HG03175 (cell line): ENCODE measurements around the gene SEMA6C.

Experiments used
- ATAC-seq: cut with Tn5 transposase; IDR thresholded peaks from one replicate; pipeline ENCODE4 v1.9.1; 2021; ENCODE audit warnings: mild to moderate bottlenecking, moderate library complexity; ENCODE audit not compliant: unreplicated experiment

SEMA6C gene

GRCh38 chr1:151158751-151159251 is 12.4 kb upstream of the SEMA6C start:
- ATAC-seq: no peak

DNA sequence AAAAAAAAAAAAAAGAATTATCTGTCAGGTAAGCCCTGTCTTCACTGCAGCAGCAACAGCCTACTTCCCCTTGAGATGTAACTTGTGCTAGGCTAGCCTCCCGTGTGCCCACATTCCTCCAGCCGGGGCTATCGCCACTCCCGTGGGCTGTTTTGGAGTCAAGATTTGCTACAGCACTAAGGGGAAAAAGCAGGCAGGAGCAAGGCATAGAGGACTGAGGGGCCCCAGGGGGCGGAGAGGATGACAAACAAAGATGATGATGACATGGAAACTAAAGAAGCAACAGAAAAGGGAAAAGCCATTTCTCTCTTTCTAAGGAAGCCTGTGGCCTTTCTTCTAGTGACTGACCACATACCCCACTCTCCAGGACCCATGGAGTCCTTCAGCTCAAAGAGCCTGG is 11.9 kb upstream of the SEMA6C start:
- no peak for ATAC-seq

GRCh38 chr1:151157067-151157531 is 10.7 kb upstream of the SEMA6C start:
- no peak for ATAC-seq

- ATAC-seq: peak; percentile 84
These were observed 10.0 kb upstream of the SEMA6C start, which contains the start of gene TNFAIP8L2 for GRCh38 chr1:151156515-151156819. Gene TNFAIP8L2, plus strand, starts transcription at chr1:151156649. Its CDS starts 2,049 bp downstream, at chr1:151158698.

- ATAC-seq: no peak
These were observed 1.2 kb upstream of the SEMA6C start for GRCh38 chr1:151147665-151148064.

GRCh38 chr1:151147132-151147503 is 687 bp upstream of the SEMA6C start:
- no peak for ATAC-seq

- ATAC-seq: peak; percentile 7
These were observed 389 bp downstream of the SEMA6C start for GRCh38 chr1:151146072-151146411.

- no peak for ATAC-seq
These were observed 943 bp downstream of the SEMA6C start for GRCh38 chr1:151145304-151146071.

DNA sequence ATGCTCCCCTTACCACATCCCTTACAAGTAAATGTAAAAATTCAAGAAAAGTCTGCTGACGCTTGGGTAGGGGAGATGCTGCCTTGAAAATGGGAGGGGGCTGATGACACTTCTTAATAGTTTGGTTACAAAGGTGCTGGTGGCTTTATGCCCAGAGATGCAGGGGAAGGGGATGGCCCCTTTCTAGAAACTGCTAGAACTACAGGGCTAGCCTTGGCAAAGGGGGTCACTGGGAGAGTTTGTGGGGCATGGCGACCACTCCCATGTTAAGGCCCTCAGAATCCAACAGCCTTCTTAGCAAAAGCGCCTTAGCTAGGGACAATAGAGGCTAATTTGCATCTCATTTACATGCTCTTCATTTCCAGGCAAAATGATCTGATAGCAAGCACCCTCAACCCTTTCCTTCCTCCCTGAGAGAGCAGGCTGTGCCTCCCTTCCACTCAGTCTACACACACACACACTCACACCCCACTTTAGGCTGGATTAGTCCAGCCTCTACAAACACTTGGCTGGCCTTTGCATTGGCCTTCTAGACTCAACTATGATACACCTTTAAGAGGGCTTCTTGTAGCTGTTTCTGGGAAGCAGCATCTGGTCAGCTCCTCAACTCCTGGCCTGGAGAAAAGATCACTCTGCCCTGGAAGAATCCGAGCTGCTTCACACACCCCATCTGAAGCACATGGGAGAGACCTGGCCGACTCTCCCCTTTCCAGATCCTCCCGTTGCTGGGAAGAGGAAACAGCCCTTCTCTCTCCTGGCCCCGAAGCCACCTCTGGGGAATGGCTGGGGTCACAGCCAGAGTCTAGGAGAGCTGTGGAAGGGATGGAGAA is 1.7 kb downstream of the SEMA6C start:
- ATAC-seq: no peak

DNA sequence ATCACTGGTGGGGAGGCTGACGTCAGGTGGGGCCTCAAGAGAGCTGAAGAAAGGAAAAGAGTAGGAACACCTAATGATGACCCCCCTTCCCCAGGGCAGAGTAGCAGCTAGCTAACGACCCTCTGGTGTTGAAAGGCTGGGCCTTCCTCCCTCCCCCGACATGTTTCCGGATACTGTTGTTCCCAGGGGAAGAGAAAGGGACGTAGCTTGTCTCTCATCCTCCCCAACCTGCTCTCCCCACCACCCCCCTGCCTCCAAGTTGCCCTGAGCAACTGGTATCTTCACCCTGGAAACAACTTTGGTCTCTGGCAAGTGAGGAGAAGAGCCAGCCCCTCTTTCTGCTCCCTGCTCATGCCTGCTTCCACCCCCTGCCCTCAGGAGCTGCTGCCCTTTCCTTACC is 2.4 kb downstream of the SEMA6C start:
- ATAC-seq: no peak

DNA sequence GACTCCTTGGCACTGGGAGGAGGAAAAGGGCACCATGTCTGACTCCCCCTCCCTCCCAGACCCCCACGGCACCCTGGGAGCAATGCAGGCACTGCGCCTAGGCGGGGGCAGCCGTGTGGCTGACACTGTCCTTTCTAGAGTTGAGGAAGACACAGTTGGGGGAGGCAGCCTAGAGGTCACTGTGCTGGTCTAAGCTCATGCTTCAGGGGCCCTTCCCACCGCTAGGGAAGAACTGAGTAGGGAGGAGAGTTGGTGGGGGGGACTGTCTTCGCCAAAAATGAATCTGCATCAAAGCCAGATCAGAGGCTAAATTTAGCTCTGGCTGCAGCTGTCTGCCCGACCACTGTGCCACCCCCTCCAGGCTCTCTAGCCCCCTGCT is 3.4 kb downstream of the SEMA6C start:
- ATAC-seq: no peak

DNA sequence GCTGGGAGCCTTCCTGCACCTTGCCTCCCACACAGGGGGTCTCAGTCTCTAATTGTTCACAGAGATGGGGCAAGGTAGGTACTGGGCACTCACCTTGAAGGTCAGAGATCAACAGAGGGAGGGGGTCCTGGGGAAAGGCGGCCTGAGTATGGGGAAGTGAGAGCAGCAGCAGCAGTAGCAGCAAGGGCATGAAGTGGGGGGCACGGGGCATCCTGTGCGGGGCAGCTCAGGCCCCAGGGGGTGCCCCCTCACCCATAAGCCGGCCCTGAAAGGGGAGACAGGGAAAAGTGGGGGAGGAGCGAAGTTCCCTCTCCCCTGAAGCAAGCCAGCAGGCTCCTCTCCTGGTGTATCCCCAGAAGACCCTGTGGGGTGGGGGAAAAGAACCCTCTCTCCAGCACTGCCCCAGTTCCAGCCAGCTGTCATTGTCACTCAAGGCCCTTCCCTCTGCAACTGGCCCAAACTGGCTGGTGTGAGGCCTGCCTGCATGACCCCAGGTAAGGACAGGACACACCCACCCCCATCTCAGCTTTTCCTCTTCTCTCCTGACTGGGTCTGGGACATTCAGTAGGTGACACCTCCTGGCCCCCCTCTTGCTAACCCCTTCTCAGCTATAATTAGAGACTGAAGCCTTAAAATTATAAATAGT is 3.9 kb downstream of the SEMA6C start:
- no peak for ATAC-seq

GRCh38 chr1:151137789-151138188 is 8.6 kb downstream of the SEMA6C start:
- ATAC-seq: no peak

DNA sequence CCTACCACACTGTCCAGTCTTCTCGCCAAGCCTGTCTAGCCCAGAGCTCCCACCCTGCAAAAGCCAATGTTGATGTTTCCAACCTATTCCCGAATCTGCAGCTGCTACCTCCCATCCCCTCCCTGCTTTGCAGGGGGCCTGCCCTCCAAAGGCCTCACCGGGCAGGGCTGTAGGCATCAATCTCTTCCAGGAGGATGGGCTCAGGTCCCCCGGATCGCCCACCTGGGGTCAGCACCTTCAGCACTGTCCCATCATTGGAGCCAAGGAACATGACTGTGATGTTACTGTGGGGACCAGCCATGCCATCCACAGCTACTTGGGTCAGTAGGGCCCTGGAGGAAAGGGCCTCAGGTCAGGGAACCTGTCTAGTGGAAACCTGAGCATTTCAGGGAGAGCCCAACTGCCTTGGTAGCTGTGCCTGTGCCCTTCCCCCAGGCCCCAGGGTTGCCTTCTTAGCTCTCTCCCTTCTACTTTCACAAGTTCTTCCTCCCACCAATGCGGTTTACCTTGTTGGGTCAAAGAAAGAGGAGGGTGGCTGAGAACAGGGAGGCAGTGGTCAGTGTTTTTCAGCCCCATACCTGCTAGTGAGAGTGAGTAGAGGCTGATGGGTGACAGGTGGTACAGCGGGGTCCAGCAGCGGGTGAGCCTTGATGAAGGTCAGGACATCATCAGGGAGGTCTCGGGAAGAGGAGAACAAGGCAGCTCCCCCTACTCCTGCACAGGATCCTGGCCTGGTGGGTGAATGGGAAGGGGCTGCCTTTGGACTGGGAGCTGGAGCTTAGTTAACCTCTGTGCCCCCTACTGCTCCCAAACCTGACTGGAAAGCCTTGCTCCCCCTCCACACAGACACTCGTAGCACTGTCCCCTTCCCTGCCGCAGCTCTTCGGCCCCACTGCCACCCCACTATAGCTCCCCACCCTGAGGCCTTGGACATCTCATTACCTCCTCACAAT is 10.7 kb downstream of the SEMA6C start:
- ATAC-seq: no peak

- ATAC-seq: no peak
These were observed 11.4 kb downstream of the SEMA6C start for GRCh38 chr1:151134991-151135390.

DNA sequence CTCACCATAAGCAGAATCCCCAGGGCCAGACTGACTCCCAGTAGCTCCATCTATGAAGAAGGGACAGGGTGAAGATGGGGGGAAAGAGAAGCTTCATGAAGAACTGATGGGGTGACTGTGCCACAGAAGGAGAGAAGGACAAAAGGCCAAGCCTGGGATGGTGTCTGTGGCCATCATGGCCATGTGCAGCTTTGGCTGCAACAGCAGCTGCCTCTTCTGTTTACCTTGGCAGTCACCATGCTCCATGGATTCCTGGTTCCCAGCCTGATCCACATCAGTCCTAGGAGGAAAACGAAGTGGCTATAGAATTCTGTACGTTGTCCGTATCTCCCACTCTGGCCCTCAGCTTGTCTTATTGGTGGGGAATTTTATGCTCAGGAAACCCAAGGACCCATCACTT is 12.0 kb downstream of the SEMA6C start:
- no peak for ATAC-seq

DNA sequence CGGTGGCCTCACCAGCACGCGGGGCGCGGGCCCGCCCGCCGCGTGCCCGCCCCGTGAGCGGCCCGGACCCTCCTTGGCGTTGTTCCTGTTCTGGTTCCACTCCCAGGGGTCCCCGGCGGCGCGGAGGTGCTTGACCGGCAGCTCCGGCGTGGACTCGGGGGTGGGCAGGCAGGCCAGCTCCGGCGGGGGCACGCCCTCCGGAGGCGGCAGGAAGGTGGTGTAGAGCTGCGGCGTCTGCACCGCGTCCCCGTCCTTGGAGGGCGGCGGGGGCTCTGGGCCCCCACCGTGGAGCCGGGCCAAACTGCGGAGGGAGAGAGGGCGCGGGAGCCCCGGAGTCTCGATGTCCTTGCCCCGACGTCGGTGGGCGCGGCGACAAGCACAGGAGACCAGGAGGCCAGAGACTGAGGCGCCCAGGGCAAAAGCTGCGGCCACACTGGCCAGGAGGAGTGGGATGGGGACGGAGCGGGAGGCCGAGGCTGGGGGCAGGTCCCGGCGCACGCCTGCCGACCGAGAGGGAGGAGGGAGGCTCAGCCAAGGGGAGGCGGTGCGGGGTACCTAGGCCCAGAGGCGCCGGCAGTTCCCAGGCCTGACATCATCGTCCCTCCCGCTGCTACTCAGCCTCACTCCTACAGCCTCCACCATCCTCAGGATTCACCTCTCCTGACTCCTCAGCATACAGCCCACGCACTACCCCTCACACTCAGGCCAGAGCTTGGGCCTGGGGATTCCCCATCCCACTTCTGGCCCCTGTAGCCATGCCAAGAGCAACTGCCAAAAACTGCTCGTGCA is 13.2 kb downstream of the SEMA6C start:
- no peak for ATAC-seq

DNA sequence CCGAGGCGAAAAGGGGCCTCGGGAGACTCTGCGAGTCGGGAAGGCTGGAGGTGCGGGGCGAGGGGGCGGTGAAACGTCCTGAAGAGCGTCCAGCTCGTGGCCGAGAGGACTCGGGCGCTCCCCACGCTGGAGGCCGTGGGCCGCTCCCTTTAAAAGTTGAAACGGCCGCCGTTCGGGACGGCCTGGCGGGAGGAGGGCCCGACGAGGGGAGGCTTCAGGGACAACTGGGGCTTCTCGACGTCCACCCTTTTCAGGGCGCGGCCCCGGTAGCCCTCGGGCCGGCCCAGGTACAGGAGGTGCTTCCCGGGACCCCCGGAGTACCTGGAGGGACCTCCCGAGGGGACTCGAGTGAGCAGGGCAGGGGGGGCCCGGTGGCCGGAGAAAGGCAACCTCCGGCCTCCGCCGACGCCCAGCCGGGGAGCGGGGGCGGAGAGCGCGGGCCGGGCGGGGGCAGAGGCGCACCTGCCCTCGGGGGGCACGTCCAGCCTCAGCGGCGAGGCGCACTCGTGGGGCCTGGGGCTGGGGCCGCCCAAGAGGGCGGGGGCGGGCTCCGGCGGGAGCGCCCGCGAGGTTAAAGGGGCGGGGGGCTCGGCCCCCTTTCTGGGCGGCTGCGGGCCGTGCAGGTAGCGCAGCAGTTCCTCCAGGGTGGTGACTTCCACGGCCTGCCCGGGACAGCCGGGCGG is 14.0 kb downstream of the SEMA6C start:
- no peak for ATAC-seq

- no peak for ATAC-seq
These were observed 14.6 kb downstream of the SEMA6C start for GRCh38 chr1:151131701-151132334.
